GM21723 (cell line): ENCODE measurements around the gene FOXR2.

ENCODE experiments used
- ATAC-seq: cut with Tn5 transposase; IDR thresholded peaks from one replicate; pipeline ENCODE4 v1.9.1; 2021; ENCODE audit warnings: mild to moderate bottlenecking, moderate library complexity; ENCODE audit not compliant: unreplicated experiment

The FOXR2 gene

GRCh38 chrX:55623100-55623499 is at the start of gene FOXR2:
FOXR2 (plus strand) TSS chrX:55623400; CDS start chrX:55623712, 312 bp downstream.
- ATAC-seq: no peak

GRCh38 chrX:55579115-55579514 is 44.1 kb upstream of the FOXR2 start:
- ATAC-seq: no peak

- no peak for ATAC-seq
Observed at GRCh38 chrX:55582447-55582846, 40.8 kb upstream of the FOXR2 start.

GRCh38 chrX:55593296-55593695 is 29.9 kb upstream of the FOXR2 start:
- no peak for ATAC-seq

GRCh38 chrX:55593756-55594257 is 29.4 kb upstream of the FOXR2 start:
- ATAC-seq: no peak

- ATAC-seq: no peak
Observed at GRCh38 chrX:55598333-55598732, 24.9 kb upstream of the FOXR2 start.

- ATAC-seq: no peak
Observed at GRCh38 chrX:55619547-55619946, 3.7 kb upstream of the FOXR2 start.

- no peak for ATAC-seq
Observed at GRCh38 chrX:55624403-55624802, 1.2 kb downstream of the FOXR2 start.

GRCh38 chrX:55636109-55636508 is 12.9 kb downstream of the FOXR2 start:
- ATAC-seq: no peak

GRCh38 chrX:55638933-55639332 is 15.7 kb downstream of the FOXR2 start:
- ATAC-seq: no peak

GRCh38 chrX:55640854-55641253 is 17.7 kb downstream of the FOXR2 start:
- peak; percentile 74 for ATAC-seq

GRCh38 chrX:55648434-55648833 is 25.2 kb downstream of the FOXR2 start:
- peak; percentile 43 for ATAC-seq

GRCh38 chrX:55659931-55660330 is 36.7 kb downstream of the FOXR2 start:
- no peak for ATAC-seq

GRCh38 chrX:55663584-55663983 is 40.4 kb downstream of the FOXR2 start:
- ATAC-seq: no peak

GRCh38 chrX:55668084-55668483 is 44.9 kb downstream of the FOXR2 start:
- ATAC-seq: no peak
